HL-60 (cell line): ENCODE data around the gene STX10.
"Not testable (repeated sequence)": the region's sequence is repeated elsewhere in the genome, so short reads cannot be mapped to it uniquely, and the experiment has no call there.

Experiments
- DNase-seq, 2 experiments: peaks; one replicate each; pipeline ENCODE4 v3.0.0-alpha.2; 2010 to 2020; ENCODE audit warnings: low read depth in 1 of 2, low spot score in 1 of 2
- H3K27ac ChIP-seq: fragments of 250-450 bp; sonication (Bioruptor Pico); replicated peaks from 2 replicates; pipeline ENCODE4 v1.5.1; 2020; ENCODE audit warnings: mild to moderate bottlenecking, moderate library complexity
- H3K27me3 ChIP-seq: fragments of 250-450 bp; sonication (Bioruptor Pico); 2 replicates; pipeline ENCODE4 v1.5.1; 2021; ENCODE audit warnings: mild to moderate bottlenecking, moderate library complexity; ENCODE audit not compliant: insufficient read depth, poor library complexity, severe bottlenecking
- H3K4me3 ChIP-seq: replicated peaks from 2 replicates; pipeline ENCODE4 v1.5.1; 2011; ENCODE audit warnings: mild to moderate bottlenecking, control low read depth, low read length; ENCODE audit not compliant: insufficient read depth
- GABPA ChIP-seq: IDR thresholded peaks from 2 replicates; pipeline ENCODE4 v1.6.1; 2012; ENCODE audit warnings: low read depth
- POLR2AphosphoS5 ChIP-seq: IDR thresholded peaks from 2 replicates; pipeline ENCODE4 v1.6.1; 2012; ENCODE audit warnings: low read depth
- SPI1 ChIP-seq: IDR thresholded peaks from 2 replicates; pipeline ENCODE4 v1.6.1; 2012; ENCODE audit warnings: low read depth, mild to moderate bottlenecking, borderline replicate concordance
- TF ChIP-seq, protein P1 (sequence below): IDR thresholded peaks from 2 replicates; pipeline ENCODE4 v1.6.1; 2012; ENCODE audit warnings: low read depth; ENCODE audit not compliant: insufficient replicate concordance
- TF ChIP-seq, protein P2 (sequence below): IDR thresholded peaks from one replicate; pipeline ENCODE4 v1.5.1; 2011; ENCODE audit warnings: low read length, control low read depth, inconsistent platforms; ENCODE audit not compliant: insufficient read depth

STX10 gene

GRCh38 chr19:13150931-13151604 lies 893 bp upstream of the STX10 start:
- DNase-seq, result no peak
- peak overlapping the region; percentile 71 for H3K4me3 ChIP-seq
- H3K27ac ChIP-seq, result peak overlapping the region; percentile 89
- H3K27me3 ChIP-seq, result no peaks in the 10 kb centered on the region
- TF ChIP-seq, protein P1, sequence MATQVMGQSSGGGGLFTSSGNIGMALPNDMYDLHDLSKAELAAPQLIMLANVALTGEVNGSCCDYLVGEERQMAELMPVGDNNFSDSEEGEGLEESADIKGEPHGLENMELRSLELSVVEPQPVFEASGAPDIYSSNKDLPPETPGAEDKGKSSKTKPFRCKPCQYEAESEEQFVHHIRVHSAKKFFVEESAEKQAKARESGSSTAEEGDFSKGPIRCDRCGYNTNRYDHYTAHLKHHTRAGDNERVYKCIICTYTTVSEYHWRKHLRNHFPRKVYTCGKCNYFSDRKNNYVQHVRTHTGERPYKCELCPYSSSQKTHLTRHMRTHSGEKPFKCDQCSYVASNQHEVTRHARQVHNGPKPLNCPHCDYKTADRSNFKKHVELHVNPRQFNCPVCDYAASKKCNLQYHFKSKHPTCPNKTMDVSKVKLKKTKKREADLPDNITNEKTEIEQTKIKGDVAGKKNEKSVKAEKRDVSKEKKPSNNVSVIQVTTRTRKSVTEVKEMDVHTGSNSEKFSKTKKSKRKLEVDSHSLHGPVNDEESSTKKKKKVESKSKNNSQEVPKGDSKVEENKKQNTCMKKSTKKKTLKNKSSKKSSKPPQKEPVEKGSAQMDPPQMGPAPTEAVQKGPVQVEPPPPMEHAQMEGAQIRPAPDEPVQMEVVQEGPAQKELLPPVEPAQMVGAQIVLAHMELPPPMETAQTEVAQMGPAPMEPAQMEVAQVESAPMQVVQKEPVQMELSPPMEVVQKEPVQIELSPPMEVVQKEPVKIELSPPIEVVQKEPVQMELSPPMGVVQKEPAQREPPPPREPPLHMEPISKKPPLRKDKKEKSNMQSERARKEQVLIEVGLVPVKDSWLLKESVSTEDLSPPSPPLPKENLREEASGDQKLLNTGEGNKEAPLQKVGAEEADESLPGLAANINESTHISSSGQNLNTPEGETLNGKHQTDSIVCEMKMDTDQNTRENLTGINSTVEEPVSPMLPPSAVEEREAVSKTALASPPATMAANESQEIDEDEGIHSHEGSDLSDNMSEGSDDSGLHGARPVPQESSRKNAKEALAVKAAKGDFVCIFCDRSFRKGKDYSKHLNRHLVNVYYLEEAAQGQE, result no peak
- TF ChIP-seq GABPA (no peak), SPI1 (no peak), POLR2AphosphoS5 (no peak; the same call in 1 of the 2 replicates)
- TF ChIP-seq, protein P2, sequence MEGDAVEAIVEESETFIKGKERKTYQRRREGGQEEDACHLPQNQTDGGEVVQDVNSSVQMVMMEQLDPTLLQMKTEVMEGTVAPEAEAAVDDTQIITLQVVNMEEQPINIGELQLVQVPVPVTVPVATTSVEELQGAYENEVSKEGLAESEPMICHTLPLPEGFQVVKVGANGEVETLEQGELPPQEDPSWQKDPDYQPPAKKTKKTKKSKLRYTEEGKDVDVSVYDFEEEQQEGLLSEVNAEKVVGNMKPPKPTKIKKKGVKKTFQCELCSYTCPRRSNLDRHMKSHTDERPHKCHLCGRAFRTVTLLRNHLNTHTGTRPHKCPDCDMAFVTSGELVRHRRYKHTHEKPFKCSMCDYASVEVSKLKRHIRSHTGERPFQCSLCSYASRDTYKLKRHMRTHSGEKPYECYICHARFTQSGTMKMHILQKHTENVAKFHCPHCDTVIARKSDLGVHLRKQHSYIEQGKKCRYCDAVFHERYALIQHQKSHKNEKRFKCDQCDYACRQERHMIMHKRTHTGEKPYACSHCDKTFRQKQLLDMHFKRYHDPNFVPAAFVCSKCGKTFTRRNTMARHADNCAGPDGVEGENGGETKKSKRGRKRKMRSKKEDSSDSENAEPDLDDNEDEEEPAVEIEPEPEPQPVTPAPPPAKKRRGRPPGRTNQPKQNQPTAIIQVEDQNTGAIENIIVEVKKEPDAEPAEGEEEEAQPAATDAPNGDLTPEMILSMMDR, result no peak

GRCh38 chr19:13149628-13150186 lies 468 bp downstream of the STX10 start:
- peak overlapping the region; percentile 71 for H3K4me3 ChIP-seq
- H3K27me3 ChIP-seq, result no peaks in the 10 kb centered on the region
- peak overlapping the region; percentile 89 for H3K27ac ChIP-seq
- TF ChIP-seq POLR2AphosphoS5, result no peak; the same call in 1 of the 2 replicates
- TF ChIP-seq, protein P1, result no peak
- TF ChIP-seq GABPA, result no peak
- TF ChIP-seq SPI1, result no peak
- TF ChIP-seq, protein P2, result no peak
- DNase-seq, result peak; percentile 61 to 63

GRCh38 chr19:13149173-13149627 lies 975 bp downstream of the STX10 start:
- H3K4me3 ChIP-seq, result peak overlapping the region; percentile 71
- peak in 1 of 2 experiments; percentile 63 for DNase-seq
- peak overlapping the region; percentile 89 for H3K27ac ChIP-seq
- H3K27me3 ChIP-seq, result not testable (repeated sequence)

GRCh38 chr19:13146763-13147563 lies 3.2 kb downstream of the STX10 start:
- no peaks in the 10 kb centered on the region for H3K27me3 ChIP-seq
- peak; percentile 63 to 82 for DNase-seq

More at GRCh38 chr19:13146763-13147563, 3.2 kb downstream of the STX10 start:
- H3K4me3 ChIP-seq, result no peak overlapping the region; the same call in 1 of the 2 replicates
- H3K27ac ChIP-seq, result peak overlapping the region; percentile 44
- TF ChIP-seq, protein P2, result no peak
- TF ChIP-seq SPI1 (peak; percentile 60; the same call in 1 of the 2 replicates), POLR2AphosphoS5 (peak; percentile 77; the same call in 1 of the 2 replicates), GABPA (no peak)
- TF ChIP-seq, protein P1, result no peak
